Colonic mucosa (tissue), 4 donors: ENCODE results near the gene ADAMTS3. TPM values are rescaled to one million over a fixed set of nuclear protein-coding genes. Genes with fewer than 3 reads are reported as not detected.

Source experiments
- DNase-seq: peaks from one replicate; pipeline ENCODE4 v3.0.0-alpha.2; 2020
- H3K27ac ChIP-seq: fragments of 200-600 bp; one replicate; pipeline ENCODE4 v1.8.0; 2021
- H3K27me3 ChIP-seq: fragments of 200-600 bp; one replicate; pipeline ENCODE4 v1.8.0; 2021
- H3K36me3 ChIP-seq: fragments of 200-600 bp; one replicate; pipeline ENCODE4 v1.8.0; 2021
- H3K4me1 ChIP-seq: fragments of 200-600 bp; one replicate; pipeline ENCODE4 v1.8.0; 2021; ENCODE audit warnings: mild to moderate bottlenecking
- H3K4me3 ChIP-seq: fragments of 200-600 bp; one replicate; pipeline ENCODE4 v1.8.0; 2021
- H3K9ac ChIP-seq, 2 donors: one replicate each; pipeline ENCODE4 v1.7.0; 2013; ENCODE audit warnings: control low read depth in 2 of 2, low read depth in 2 of 2, low read length in 2 of 2
- H3K9me3 ChIP-seq: fragments of 200-600 bp; one replicate; pipeline ENCODE4 v1.8.0; 2021
- intact Hi-C: fragments of 100-400 bp; cut with DNase I; formaldehyde crosslinking; loops from one replicate; pipeline ENCODE4 v1.14.1; 2022
- total RNA-seq, 2 donors: library from RNA; stranded (reverse); fragmentation: NEBNext Ultra II Directional in 1 of 2; extraction: Animal tissue kit (Norgen Biotek cat#: 25700) in 1 of 2; gene quantifications; one replicate each; pipeline ENCODE4 v1.2.1, GENCODE V29; 2021
- TF ChIP-seq, protein P1 (sequence below): fragments of 200-600 bp; IDR thresholded peaks from one replicate; pipeline ENCODE4 v1.8.0; 2022; ENCODE audit warnings: antibody characterized with exemption, mild to moderate bottlenecking
- donor health status: healthy.
- donor health status: DM: no; HTN: no; CAD: no.
- donor health status: DM: no; HTN: no; CAD: no.

Gene ADAMTS3
- total RNA-seq, 2 donors from 2014 or later, result 0.15 to 0.29 TPM

DNA sequence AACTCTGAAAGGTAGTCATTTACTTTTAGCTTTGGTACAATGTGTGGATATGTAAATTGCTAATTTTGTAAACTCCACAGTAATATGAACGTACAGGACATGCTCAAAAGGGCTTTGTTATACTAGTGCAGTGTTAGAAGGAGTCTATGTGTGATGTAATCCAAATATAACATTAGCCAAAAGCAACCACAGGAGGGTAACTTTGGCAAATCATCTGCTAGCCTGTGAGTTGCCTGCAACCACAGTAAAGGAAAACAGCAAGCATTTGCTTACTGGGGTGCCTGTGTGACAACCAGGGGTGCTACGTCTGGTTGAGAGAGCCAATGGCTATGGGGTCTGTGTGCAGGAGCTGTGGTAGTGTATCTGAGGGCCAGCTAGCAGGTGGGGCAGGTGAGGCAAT, 245.8 kb downstream of the ADAMTS3 start:
- Histone ChIP-seq H3K27ac (no peak overlapping the region), H3K9ac (no peak overlapping the region), H3K4me1 (peaks cover 4% of the 10 kb centered on the region), H3K9me3 (no peaks in the 10 kb centered on the region), H3K4me3 (no peak overlapping the region), H3K27me3 (no peaks in the 10 kb centered on the region), H3K36me3 (no peaks in the 10 kb centered on the region)
- no peak for DNase-seq
- intact Hi-C loops, result no loop called here
- TF ChIP-seq, protein P1, sequence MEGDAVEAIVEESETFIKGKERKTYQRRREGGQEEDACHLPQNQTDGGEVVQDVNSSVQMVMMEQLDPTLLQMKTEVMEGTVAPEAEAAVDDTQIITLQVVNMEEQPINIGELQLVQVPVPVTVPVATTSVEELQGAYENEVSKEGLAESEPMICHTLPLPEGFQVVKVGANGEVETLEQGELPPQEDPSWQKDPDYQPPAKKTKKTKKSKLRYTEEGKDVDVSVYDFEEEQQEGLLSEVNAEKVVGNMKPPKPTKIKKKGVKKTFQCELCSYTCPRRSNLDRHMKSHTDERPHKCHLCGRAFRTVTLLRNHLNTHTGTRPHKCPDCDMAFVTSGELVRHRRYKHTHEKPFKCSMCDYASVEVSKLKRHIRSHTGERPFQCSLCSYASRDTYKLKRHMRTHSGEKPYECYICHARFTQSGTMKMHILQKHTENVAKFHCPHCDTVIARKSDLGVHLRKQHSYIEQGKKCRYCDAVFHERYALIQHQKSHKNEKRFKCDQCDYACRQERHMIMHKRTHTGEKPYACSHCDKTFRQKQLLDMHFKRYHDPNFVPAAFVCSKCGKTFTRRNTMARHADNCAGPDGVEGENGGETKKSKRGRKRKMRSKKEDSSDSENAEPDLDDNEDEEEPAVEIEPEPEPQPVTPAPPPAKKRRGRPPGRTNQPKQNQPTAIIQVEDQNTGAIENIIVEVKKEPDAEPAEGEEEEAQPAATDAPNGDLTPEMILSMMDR, result no peak

DNA sequence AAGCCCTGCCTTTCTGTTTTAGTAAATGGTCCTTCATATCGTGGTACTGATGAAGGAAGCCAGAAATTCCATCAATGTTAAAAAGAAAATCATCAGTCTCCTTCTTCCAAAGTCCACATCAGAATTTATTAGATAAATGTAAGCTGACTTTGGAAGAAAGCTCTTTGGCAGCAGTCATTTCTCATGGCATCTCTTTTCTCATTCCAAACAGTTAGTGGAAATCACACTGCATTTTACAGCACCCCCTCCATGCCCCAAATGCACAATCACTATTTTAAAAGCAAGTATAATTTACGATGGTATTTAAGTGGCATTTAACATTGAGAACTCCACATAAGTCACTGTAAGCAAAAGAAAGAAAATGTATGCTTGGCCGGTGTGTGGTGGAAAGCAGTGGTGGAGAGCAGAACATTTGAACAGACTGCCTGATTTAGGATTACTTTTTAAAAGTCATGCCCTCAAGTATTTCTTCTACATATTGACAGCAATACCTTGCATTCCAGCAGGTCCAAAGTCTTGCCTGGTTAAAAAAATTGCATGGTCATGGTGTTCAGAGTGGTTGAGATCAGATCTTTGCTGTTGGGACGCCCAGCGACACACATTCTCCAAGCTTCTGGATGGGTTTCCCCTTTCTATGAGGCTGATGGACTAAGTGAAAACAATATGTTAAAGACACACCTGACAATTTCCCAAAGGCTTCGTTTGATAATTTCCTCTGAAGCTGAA, 248.6 kb downstream of the ADAMTS3 start:
- H3K27me3 ChIP-seq, result no peaks in the 10 kb centered on the region
- intact Hi-C loops, result no loop called here

DNA sequence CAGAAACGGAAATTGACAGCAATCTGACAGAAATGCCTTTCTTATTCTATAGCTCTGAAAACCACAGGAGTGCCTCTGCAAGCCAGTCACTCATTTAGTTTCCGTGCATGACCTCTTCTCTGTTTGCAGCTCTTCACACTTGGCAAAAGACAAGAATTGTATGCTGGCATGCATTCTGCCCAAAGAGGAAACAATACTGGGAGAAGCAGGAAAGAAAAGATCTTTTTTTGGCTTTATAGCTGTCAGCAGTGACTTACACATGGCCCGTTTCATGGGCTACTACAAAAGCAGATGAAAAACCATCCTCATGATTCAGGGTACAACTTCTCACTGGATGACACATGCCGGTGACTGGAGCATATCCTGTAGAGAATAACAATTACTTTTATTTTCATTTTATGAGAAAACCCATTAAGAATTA, 249.4 kb downstream of the ADAMTS3 start:
- H3K9me3 ChIP-seq, result no peaks in the 10 kb centered on the region
- no peaks in the 10 kb centered on the region for H3K27me3 ChIP-seq
- intact Hi-C loops, result no loop called here
- H3K4me1 ChIP-seq, result peaks cover 4% of the 10 kb centered on the region
- DNase-seq, result no peak
- H3K9ac ChIP-seq, result no peak overlapping the region
- no peak overlapping the region for H3K27ac ChIP-seq
- TF ChIP-seq, protein P1, result no peak
- H3K36me3 ChIP-seq, result no peaks in the 10 kb centered on the region
- no peak overlapping the region for H3K4me3 ChIP-seq

More for the DNA sequence above, 248.6 kb downstream of the ADAMTS3 start:
- Histone ChIP-seq H3K9ac (no peak overlapping the region), H3K27ac (no peak overlapping the region), H3K9me3 (no peaks in the 10 kb centered on the region), H3K4me3 (no peak overlapping the region), H3K4me1 (peaks cover 4% of the 10 kb centered on the region), H3K36me3 (no peaks in the 10 kb centered on the region)
- TF ChIP-seq, protein P1, result no peak
- no peak for DNase-seq

DNA sequence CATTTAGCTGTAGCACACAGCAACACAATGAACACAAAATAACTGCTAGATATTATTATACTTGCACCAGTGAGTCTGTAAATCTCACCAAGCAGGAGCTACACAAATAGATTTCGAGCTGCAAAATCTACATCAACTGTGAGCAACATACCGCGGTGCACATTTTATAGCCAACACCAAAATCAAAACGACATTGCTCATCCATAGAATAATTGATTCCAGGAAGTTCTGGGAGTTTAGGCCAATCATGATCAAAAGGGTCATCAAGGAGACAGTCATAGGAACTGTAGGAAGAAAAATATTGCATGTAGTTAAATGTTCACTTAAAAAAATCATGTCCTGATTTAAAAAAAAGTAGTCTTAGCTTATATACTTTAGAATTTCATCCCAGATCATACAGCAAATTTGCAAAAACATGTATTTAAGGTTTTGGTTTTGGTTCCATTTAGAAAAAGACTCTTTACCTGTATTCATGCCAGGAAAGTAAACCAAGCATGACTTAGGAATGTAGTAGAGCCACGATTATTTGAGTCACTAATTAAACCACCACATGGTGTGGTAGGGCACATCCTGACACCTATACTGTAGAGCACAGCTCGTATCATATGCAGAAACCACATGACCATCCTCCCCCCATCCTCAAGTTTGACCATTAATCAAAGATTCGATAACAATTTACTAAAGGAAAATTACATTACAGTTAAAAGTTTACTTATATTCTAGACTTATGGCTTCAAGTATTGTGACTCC, 250.4 kb downstream of the ADAMTS3 start:
- no peak overlapping the region for H3K4me3 ChIP-seq
- no peak overlapping the region for H3K9ac ChIP-seq
- TF ChIP-seq, protein P1, result no peak
- no peaks in the 10 kb centered on the region for H3K27me3 ChIP-seq
- intact Hi-C loops, result no loop called here
- H3K36me3 ChIP-seq, result no peaks in the 10 kb centered on the region
- H3K4me1 ChIP-seq, result no peaks in the 10 kb centered on the region
- no peaks in the 10 kb centered on the region for H3K9me3 ChIP-seq
- no peak for DNase-seq
- no peak overlapping the region for H3K27ac ChIP-seq

DNA sequence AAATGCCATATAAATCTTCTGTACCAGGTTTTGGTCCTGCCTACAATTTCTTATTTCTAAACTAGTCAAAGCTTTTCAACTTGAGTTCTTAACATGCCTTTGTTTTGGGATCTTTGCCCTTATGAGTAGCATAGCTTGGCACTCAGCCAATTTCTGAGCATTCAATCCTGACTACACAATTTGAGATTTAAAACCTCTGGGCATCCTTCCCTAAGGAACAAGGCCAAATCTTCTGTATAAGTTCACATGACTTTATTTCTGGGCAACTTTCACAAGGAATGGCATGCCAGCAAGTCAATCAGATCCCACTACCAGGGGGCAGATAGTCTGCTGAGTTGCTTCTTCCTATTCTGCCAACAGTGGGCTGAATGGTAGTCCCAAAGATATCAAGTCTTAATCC, 254.2 kb downstream of the ADAMTS3 start:
- H3K36me3 ChIP-seq, result no peaks in the 10 kb centered on the region
- no peaks in the 10 kb centered on the region for H3K9me3 ChIP-seq
- TF ChIP-seq, protein P1, result no peak
- H3K27me3 ChIP-seq, result no peaks in the 10 kb centered on the region
- intact Hi-C loops, result no loop called here
- no peak overlapping the region for H3K27ac ChIP-seq
- peak; percentile 22 for DNase-seq
- H3K4me3 ChIP-seq, result no peak overlapping the region
- H3K9ac ChIP-seq, result no peak overlapping the region
- H3K4me1 ChIP-seq, result no peaks in the 10 kb centered on the region
